HepG2 (cell line): Measurements from ENCODE around the gene RPL3. TPM values are rescaled to one million over a fixed set of nuclear protein-coding genes. Genes with fewer than 3 reads are reported as not detected.

Experiments used
- AGO2 ChIP-seq: fragments of 200-400 bp; formaldehyde crosslinking; optimal IDR thresholded peaks from 2 replicates; pipeline ENCODE3; 2017; ENCODE audit warnings: mild to moderate bottlenecking, low read depth, low read length, moderate library complexity
- BRCA1 ChIP-seq: sonication (generic); formaldehyde crosslinking; IDR thresholded peaks from 2 replicates; pipeline ENCODE4 v1.4.0; 2020; ENCODE audit warnings: missing genetic modification reagents
- CBX2 ChIP-seq, 2 experiments: fragments of 200-600 bp in 1 of 2; sonication (generic); formaldehyde crosslinking in 1 of 2; IDR thresholded peaks; 2 replicates each; pipeline versions ENCODE4 v1.7.0 to v1.8.1; 2018 to 2022; ENCODE audit warnings: low read depth in 2 of 2, low read length in 1 of 2, mild to moderate bottlenecking in 1 of 2, missing genetic modification reagents in 1 of 2
- EED ChIP-seq: sonication (generic); formaldehyde crosslinking; IDR thresholded peaks from 2 replicates; pipeline ENCODE4 v1.5.0; 2020; ENCODE audit warnings: mild to moderate bottlenecking, missing genetic modification reagents
- KMT2A ChIP-seq: sonication (generic); formaldehyde crosslinking; IDR thresholded peaks from 2 replicates; pipeline ENCODE4 v1.4.0; 2020; ENCODE audit warnings: missing genetic modification reagents
- NFYB ChIP-seq: sonication (generic); formaldehyde crosslinking; IDR thresholded peaks from 2 replicates; pipeline ENCODE4 v1.4.0; 2020; ENCODE audit warnings: missing genetic modification reagents
- POLR2AphosphoS5 ChIP-seq: IDR thresholded peaks from 2 replicates; pipeline ENCODE4 v1.6.1; 2012; ENCODE audit warnings: low read depth, low read length
- SIN3B ChIP-seq: fragments of 150-350 bp; IDR thresholded peaks from 2 replicates; pipeline ENCODE4 v1.6.1; 2014; ENCODE audit warnings: low read length
- SOX13 ChIP-seq, 3 experiments: fragments of 450-650 bp in 1 of 3; sonication (generic) in 1 of 3; formaldehyde crosslinking in 1 of 3; IDR thresholded peaks in 2 of 3; conservative IDR thresholded peaks in 1 of 3; 2 replicates each; pipeline versions ENCODE4 v1.5.0 to v1.6.1; 2016 to 2020; ENCODE audit warnings: antibody characterized with exemption in 1 of 3, mild to moderate bottlenecking in 1 of 3, missing compliant biosample characterization in 1 of 3, missing genetic modification reagents in 1 of 3, moderate library complexity in 1 of 3
- SOX5 ChIP-seq: IDR thresholded peaks from 2 replicates; pipeline ENCODE4 v1.6.1; 2016; ENCODE audit warnings: borderline replicate concordance
- SSRP1 ChIP-seq: IDR thresholded peaks from 2 replicates; pipeline ENCODE4 v1.6.1; 2016; ENCODE audit warnings: control low read depth
- TCF7L2 ChIP-seq: IDR thresholded peaks from 2 replicates; pipeline ENCODE4 v1.6.1; 2011; ENCODE audit warnings: mild to moderate bottlenecking, low read depth, low read length, moderate library complexity
- ZFP36 ChIP-seq: fragments of 150-350 bp; IDR thresholded peaks from 2 replicates; pipeline ENCODE4 v1.6.1; 2018; ENCODE audit warnings: borderline replicate concordance, low read length, low read depth; ENCODE audit not compliant: partially characterized antibody
- ZIK1 ChIP-seq: sonication (generic); formaldehyde crosslinking; IDR thresholded peaks from 2 replicates; pipeline ENCODE4 v1.5.0; 2020; ENCODE audit warnings: mild to moderate bottlenecking, low read depth, missing genetic modification reagents, borderline replicate concordance
- ZNF160 ChIP-seq: sonication (generic); formaldehyde crosslinking; IDR thresholded peaks from 2 replicates; pipeline ENCODE4 v1.8.0; 2022; ENCODE audit warnings: mild to moderate bottlenecking, inconsistent platforms, missing genetic modification reagents
- ZNF674 ChIP-seq: sonication (generic); formaldehyde crosslinking; IDR thresholded peaks from 2 replicates; pipeline ENCODE4 v1.5.0; 2020; ENCODE audit warnings: low read depth, mild to moderate bottlenecking, missing genetic modification reagents
- ZNF772 ChIP-seq: sonication (generic); formaldehyde crosslinking; IDR thresholded peaks from 2 replicates; pipeline ENCODE4 v1.5.0; 2020; ENCODE audit warnings: mild to moderate bottlenecking, missing genetic modification reagents
- ZNF879 ChIP-seq: sonication (generic); formaldehyde crosslinking; IDR thresholded peaks from 2 replicates; pipeline ENCODE4 v1.8.1; 2023; ENCODE audit warnings: missing genetic modification reagents
- polyA plus RNA-seq, 8 experiments: library from polyadenylated mRNA; depleted of rRNA in 3 of 8; stranded (reverse) in 7 of 8; unstranded in 1 of 8; fragments of >200 nt; fragmentation: Illumina TruSeq in 4 of 8; extraction: Trizol in 4 of 8; gene quantifications; 2 replicates each; pipeline versions ENCODE4 v1.2.1 to v1.2.3, GENCODE V29; 2011 to 2016; ENCODE audit warnings: low read depth in 4 of 8, missing spikeins in 1 of 8, mixed read lengths in 1 of 8; ENCODE audit not compliant: insufficient read depth in 1 of 8
- total RNA-seq, 5 experiments: library from RNA; depleted of rRNA; stranded (reverse); fragments of >200 nt; fragmentation: Illumina TruSeq; extraction: Trizol; gene quantifications; 2 replicates each; pipeline ENCODE4 v1.2.3, GENCODE V29; 2016; ENCODE audit warnings: low read depth in 1 of 5
- TF ChIP-seq, protein P1 (sequence below): IDR thresholded peaks from 2 replicates; pipeline ENCODE4 v1.6.1; 2012; ENCODE audit warnings: inconsistent platforms
- TF ChIP-seq, protein P2 (sequence below): sonication (generic); IDR thresholded peaks from 2 replicates; pipeline ENCODE4 v1.6.1; 2016; ENCODE audit warnings: low read depth, borderline replicate concordance
- TF ChIP-seq, protein P3 (sequence below): sonication (generic); formaldehyde crosslinking; IDR thresholded peaks from 2 replicates; pipeline ENCODE4 v1.8.1; 2023; ENCODE audit warnings: mild to moderate bottlenecking, inconsistent platforms, moderate library complexity, missing genetic modification reagents, borderline replicate concordance
- TF ChIP-seq, protein P4 (sequence below): sonication (generic); formaldehyde crosslinking; IDR thresholded peaks from 2 replicates; pipeline ENCODE4 v1.4.0; 2020; ENCODE audit warnings: missing genetic modification reagents
- TF ChIP-seq, protein P5 (sequence below): sonication (generic); formaldehyde crosslinking; IDR thresholded peaks from 2 replicates; pipeline ENCODE4 v1.4.0; 2020; ENCODE audit warnings: missing genetic modification reagents

Gene RPL3
- total and polyA plus RNA-seq, 2 of the 13 experiments (the other 11 are each of a cell fraction or from before 2014, with no cell fraction given) = 1,051 to 3,279 TPM

- TF ChIP-seq, protein P1, sequence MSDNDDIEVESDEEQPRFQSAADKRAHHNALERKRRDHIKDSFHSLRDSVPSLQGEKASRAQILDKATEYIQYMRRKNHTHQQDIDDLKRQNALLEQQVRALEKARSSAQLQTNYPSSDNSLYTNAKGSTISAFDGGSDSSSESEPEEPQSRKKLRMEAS = no peak
- TF ChIP-seq SSRP1 (CRISPR knock-in tag) (0 out of 2 replicates have a peak, but pooled peaks have one; percentile 15), AGO2 (peak; percentile 84), SOX13 (IDR thresholded peaks at IDR 0.05) (no peak), SOX13 (CRISPR knock-in tag; conservative IDR thresholded peaks at IDR 0.05 in 1 of 2, IDR thresholded peaks at IDR 0.05 in 1 of 2) (no peak), CBX2 (IDR thresholded peaks at IDR 0.05; ENCODE audit: low read depth, low read length) (no peak), CBX2 (CRISPR knock-in tag; IDR thresholded peaks at IDR 0.05; ENCODE audit: low read depth) (no peak), ZFP36 (no peak), ZIK1 (CRISPR knock-in tag) (no peak), TCF7L2 (no peak), KMT2A (CRISPR knock-in tag) (no peak), EED (CRISPR knock-in tag) (no peak), ZNF772 (CRISPR knock-in tag) (no peak), ZNF160 (CRISPR knock-in tag) (no peak), SOX5 (CRISPR knock-in tag) (no peak), NFYB (CRISPR knock-in tag) (no peak), ZNF879 (CRISPR knock-in tag) (no peak), SIN3B (no peak), ZNF674 (no peak), BRCA1 (CRISPR knock-in tag) (no peak), POLR2AphosphoS5 (peak; percentile 33; the same call in 1 of the 2 replicates)
- TF ChIP-seq, protein P2, sequence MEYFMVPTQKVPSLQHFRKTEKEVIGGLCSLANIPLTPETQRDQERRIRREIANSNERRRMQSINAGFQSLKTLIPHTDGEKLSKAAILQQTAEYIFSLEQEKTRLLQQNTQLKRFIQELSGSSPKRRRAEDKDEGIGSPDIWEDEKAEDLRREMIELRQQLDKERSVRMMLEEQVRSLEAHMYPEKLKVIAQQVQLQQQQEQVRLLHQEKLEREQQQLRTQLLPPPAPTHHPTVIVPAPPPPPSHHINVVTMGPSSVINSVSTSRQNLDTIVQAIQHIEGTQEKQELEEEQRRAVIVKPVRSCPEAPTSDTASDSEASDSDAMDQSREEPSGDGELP = no peak
- TF ChIP-seq, protein P3, sequence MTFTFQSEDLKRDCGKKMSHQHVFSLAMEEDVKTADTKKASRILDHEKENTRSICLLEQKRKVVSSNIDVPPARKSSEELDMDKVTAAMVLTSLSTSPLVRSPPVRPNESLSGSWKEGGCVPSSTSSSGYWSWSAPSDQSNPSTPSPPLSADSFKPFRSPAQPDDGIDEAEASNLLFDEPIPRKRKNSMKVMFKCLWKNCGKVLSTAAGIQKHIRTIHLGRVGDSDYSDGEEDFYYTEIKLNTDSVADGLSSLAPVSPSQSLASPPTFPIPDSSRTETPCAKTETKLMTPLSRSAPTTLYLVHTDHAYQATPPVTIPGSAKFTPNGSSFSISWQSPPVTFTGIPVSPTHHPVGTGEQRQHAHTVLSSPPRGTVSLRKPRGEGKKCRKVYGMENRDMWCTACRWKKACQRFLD = no peak
- TF ChIP-seq, protein P4, sequence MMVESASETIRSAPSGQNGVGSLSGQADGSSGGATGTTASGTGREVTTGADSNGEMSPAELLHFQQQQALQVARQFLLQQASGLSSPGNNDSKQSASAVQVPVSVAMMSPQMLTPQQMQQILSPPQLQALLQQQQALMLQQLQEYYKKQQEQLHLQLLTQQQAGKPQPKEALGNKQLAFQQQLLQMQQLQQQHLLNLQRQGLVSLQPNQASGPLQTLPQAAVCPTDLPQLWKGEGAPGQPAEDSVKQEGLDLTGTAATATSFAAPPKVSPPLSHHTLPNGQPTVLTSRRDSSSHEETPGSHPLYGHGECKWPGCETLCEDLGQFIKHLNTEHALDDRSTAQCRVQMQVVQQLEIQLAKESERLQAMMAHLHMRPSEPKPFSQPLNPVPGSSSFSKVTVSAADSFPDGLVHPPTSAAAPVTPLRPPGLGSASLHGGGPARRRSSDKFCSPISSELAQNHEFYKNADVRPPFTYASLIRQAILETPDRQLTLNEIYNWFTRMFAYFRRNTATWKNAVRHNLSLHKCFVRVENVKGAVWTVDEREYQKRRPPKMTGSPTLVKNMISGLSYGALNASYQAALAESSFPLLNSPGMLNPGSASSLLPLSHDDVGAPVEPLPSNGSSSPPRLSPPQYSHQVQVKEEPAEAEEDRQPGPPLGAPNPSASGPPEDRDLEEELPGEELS (CRISPR knock-in tag) = no peak
- TF ChIP-seq, protein P5, sequence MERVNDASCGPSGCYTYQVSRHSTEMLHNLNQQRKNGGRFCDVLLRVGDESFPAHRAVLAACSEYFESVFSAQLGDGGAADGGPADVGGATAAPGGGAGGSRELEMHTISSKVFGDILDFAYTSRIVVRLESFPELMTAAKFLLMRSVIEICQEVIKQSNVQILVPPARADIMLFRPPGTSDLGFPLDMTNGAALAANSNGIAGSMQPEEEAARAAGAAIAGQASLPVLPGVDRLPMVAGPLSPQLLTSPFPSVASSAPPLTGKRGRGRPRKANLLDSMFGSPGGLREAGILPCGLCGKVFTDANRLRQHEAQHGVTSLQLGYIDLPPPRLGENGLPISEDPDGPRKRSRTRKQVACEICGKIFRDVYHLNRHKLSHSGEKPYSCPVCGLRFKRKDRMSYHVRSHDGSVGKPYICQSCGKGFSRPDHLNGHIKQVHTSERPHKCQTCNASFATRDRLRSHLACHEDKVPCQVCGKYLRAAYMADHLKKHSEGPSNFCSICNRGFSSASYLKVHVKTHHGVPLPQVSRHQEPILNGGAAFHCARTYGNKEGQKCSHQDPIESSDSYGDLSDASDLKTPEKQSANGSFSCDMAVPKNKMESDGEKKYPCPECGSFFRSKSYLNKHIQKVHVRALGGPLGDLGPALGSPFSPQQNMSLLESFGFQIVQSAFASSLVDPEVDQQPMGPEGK (CRISPR knock-in tag) = no peak
These were observed 6.0 kb downstream of the RPL3 start (continued) for GRCh38 chr22:39313258-39314001.
